ENCODE measurements around the gene CTDSPL2. TPM values are rescaled to one million over a fixed set of nuclear protein-coding genes. Genes with fewer than 3 reads are reported as not detected.

The CTDSPL2 gene
- polyA plus RNA-seq, 2 of the 4 experiments (the other 2 are of a cell fraction): 15.4 to 50.1 TPM

GRCh38 chr15:44569316-44569715, 141.9 kb downstream of the CTDSPL2 start:
- WGBS (ENCODE audit: missing lambda C conversion rate): 83% methylated on average over 4 of the region's 4 CpGs
- Histone ChIP-seq H3K4me3 (no peak overlapping the region), H3K4me2 (no peak overlapping the region), H3K4me1 (no peaks in the 10 kb centered on the region), H3K9me3 (peaks cover 12% of the 10 kb centered on the region), H3K27ac (no peak overlapping the region)
- FAIRE-seq (no peak), DNase-seq (ENCODE audit: low read depth in 1 of 2, low spot score in 1 of 2) (no peak), ATAC-seq (no peak; a peak in 1 of 6 replicates)
- TF ChIP-seq RAD21 (conservative IDR thresholded peaks at IDR 0.05 in 1 of 2, IDR thresholded peaks at IDR 0.05 in 1 of 2): no peak
- TF ChIP-seq ZC3H11A (IDR thresholded peaks at IDR 0.05): no peak
- TF ChIP-seq SMC3 (IDR thresholded peaks at IDR 0.05): no peak
- no peak for TF ChIP-seq BCL3 (IDR thresholded peaks at IDR 0.05)
- no peak for TF ChIP-seq HMGXB4 (CRISPR knock-in tag; IDR thresholded peaks at IDR 0.05; ENCODE audit: borderline replicate concordance)
- no peak for TF ChIP-seq RNF2 (IDR thresholded peaks at IDR 0.05; ENCODE audit: borderline replicate concordance, low read depth)
- TF ChIP-seq E2F6 (IDR thresholded peaks at IDR 0.05; ENCODE audit: borderline replicate concordance, low read depth): no peak
- no peak for TF ChIP-seq MAZ (IDR thresholded peaks at IDR 0.05; ENCODE audit: borderline replicate concordance, low read depth, low read length)
- no peak for TF ChIP-seq ESRRA (IDR thresholded peaks at IDR 0.05; ENCODE audit: borderline replicate concordance, low read length)
- no peak for TF ChIP-seq CTCF (IDR thresholded peaks at IDR 0.05)
- no peak for TF ChIP-seq ZFP36 (IDR thresholded peaks at IDR 0.05; ENCODE audit: borderline replicate concordance, partially characterized antibody)
- no peak for TF ChIP-seq TFCP2L1 (CRISPR knock-in tag; IDR thresholded peaks at IDR 0.05)
- ChIA-PET CTCF (interaction anchor here (0.9 to 4.4 kb wide), 3 partner anchors 10 to 169 kb away, joined by 4 to 22 read pairs (median 6); no protein-coding TSS in a partner anchor), POLR2A (no interaction called here)

GRCh38 chr15:44570361-44570760, 142.9 kb downstream of the CTDSPL2 start:
- H3K9me3 ChIP-seq: peaks cover 2% of the 10 kb centered on the region
- H3K4me1 ChIP-seq: no peaks in the 10 kb centered on the region
- ATAC-seq (peak in 1 of 2 experiments; percentile 13; a peak in 3 of 6 replicates), DNase-seq (ENCODE audit: low read depth in 1 of 2, low spot score in 1 of 2) (no peak), FAIRE-seq (no peak)
- CTCF ChIA-PET: interaction anchor here (4.4 kb wide), 1 partner anchor 9 kb away, joined by 22 read pairs; no protein-coding TSS in a partner anchor
- whole genome bisulfite sequencing (ENCODE audit: missing lambda C conversion rate): 100% methylated on average over 4 of the region's 4 CpGs
- H3K4me2 ChIP-seq: no peak overlapping the region
- no peak overlapping the region for H3K27ac ChIP-seq
- POLR2A ChIA-PET: no interaction called here
- TF ChIP-seq RCOR1 (IDR thresholded peaks at IDR 0.05; ENCODE audit: low read depth, low read length) (no peak), FOSL2 (IDR thresholded peaks at IDR 0.05) (no peak), FOSL2 (CRISPR knock-in tag; IDR thresholded peaks at IDR 0.05) (no peak), MAZ (IDR thresholded peaks at IDR 0.05; ENCODE audit: borderline replicate concordance, low read depth, low read length) (no peak), ZNF302 (CRISPR knock-in tag; IDR thresholded peaks at IDR 0.05) (no peak), GATA3 (IDR thresholded peaks at IDR 0.05; ENCODE audit: borderline replicate concordance) (no peak)
- H3K4me3 ChIP-seq: no peak overlapping the region

GRCh38 chr15:44573386-44573785, 146.0 kb downstream of the CTDSPL2 start:
- H3K4me3 ChIP-seq: no peak overlapping the region
- DNase-seq (ENCODE audit: low read depth in 1 of 2, low spot score in 1 of 2) (no peak), FAIRE-seq (no peak), ATAC-seq (no peak)
- TF ChIP-seq MAZ (IDR thresholded peaks at IDR 0.05; ENCODE audit: borderline replicate concordance, low read depth, low read length) (no peak), ZSCAN20 (CRISPR knock-in tag; IDR thresholded peaks at IDR 0.05) (no peak), FOSB (CRISPR knock-in tag; IDR thresholded peaks at IDR 0.05) (no peak), ZFP36 (IDR thresholded peaks at IDR 0.05; ENCODE audit: borderline replicate concordance, partially characterized antibody) (no peak)
- no peaks in the 10 kb centered on the region for H3K9me3 ChIP-seq
- WGBS (ENCODE audit: missing lambda C conversion rate): 91% methylated on average over 6 of the region's 6 CpGs
- ChIA-PET CTCF (interaction anchor here (1.4 kb wide), 1 partner anchor 12 kb away, joined by 3 read pairs; no protein-coding TSS in a partner anchor), POLR2A (interaction anchor here (0.6 kb wide), 1 partner anchor 19 kb away, joined by 3 read pairs; no protein-coding TSS in a partner anchor)
- H3K4me2 ChIP-seq: no peak overlapping the region
- H3K4me1 ChIP-seq: no peaks in the 10 kb centered on the region
- H3K27ac ChIP-seq: no peak overlapping the region
